HepG2 (cell line): ENCODE results near the gene RERE. TPM values are rescaled to one million over a fixed set of nuclear protein-coding genes. Genes with fewer than 3 reads are reported as not detected.
A peak's percentile ranks its signal among the peaks of the same experiment; 100 is the strongest.

Source experiments
- BRF2 ChIP-seq: sonication (generic); formaldehyde crosslinking; IDR thresholded peaks from 2 replicates; pipeline ENCODE4 v1.8.1; 2022; ENCODE audit warnings: mild to moderate bottlenecking, missing genetic modification reagents
- CEBPZ ChIP-seq: IDR thresholded peaks from 2 replicates; pipeline ENCODE4 v1.6.1; 2012; ENCODE audit warnings: low read length, improper control_type of control experiment
- GABPB1 ChIP-seq: IDR thresholded peaks from 2 replicates; pipeline ENCODE4 v1.6.1; 2016; ENCODE audit warnings: mild to moderate bottlenecking, missing genetic modification reagents, moderate library complexity, missing compliant biosample characterization
- MTERF4 ChIP-seq: sonication (generic); formaldehyde crosslinking; IDR thresholded peaks from 2 replicates; pipeline ENCODE4 v1.8.0; 2023; ENCODE audit warnings: mild to moderate bottlenecking, missing genetic modification reagents
- MYNN ChIP-seq: sonication (generic); formaldehyde crosslinking; IDR thresholded peaks from 2 replicates; pipeline ENCODE4 v1.4.0; 2020; ENCODE audit warnings: mild to moderate bottlenecking, low read depth, missing genetic modification reagents
- NCOA2 ChIP-seq: sonication (generic); formaldehyde crosslinking; IDR thresholded peaks from 2 replicates; pipeline ENCODE4 v1.8.0; 2022; ENCODE audit warnings: inconsistent platforms
- RXRA ChIP-seq: sonication (generic); formaldehyde crosslinking; IDR thresholded peaks from 2 replicates; pipeline ENCODE4 v1.5.1; 2020; ENCODE audit warnings: missing genetic modification reagents
- SOX13 ChIP-seq, 3 experiments: fragments of 450-650 bp in 1 of 3; sonication (generic) in 1 of 3; formaldehyde crosslinking in 1 of 3; IDR thresholded peaks in 2 of 3; conservative IDR thresholded peaks in 1 of 3; 2 replicates each; pipeline versions ENCODE4 v1.5.0 to v1.6.1; 2016 to 2020; ENCODE audit warnings: antibody characterized with exemption in 1 of 3, mild to moderate bottlenecking in 1 of 3, missing compliant biosample characterization in 1 of 3, missing genetic modification reagents in 1 of 3, moderate library complexity in 1 of 3
- ZFP1 ChIP-seq: IDR thresholded peaks from 2 replicates; pipeline ENCODE4 v1.6.1; 2016
- ZNF230 ChIP-seq: sonication (generic); formaldehyde crosslinking; IDR thresholded peaks from 2 replicates; pipeline ENCODE4 v1.4.0; 2020; ENCODE audit warnings: mild to moderate bottlenecking, missing genetic modification reagents
- ZNF407 ChIP-seq: sonication (generic); formaldehyde crosslinking; IDR thresholded peaks from one replicate; pipeline ENCODE4 v1.5.1; 2020; ENCODE audit warnings: mild to moderate bottlenecking, missing genetic modification reagents; ENCODE audit errors: not compliant biosample characterization
- ZNF510 ChIP-seq: sonication (generic); formaldehyde crosslinking; IDR thresholded peaks from 2 replicates; pipeline ENCODE4 v1.4.0; 2020; ENCODE audit warnings: low read depth, mild to moderate bottlenecking, missing genetic modification reagents
- ZNF543 ChIP-seq: sonication (generic); formaldehyde crosslinking; IDR thresholded peaks from 2 replicates; pipeline ENCODE4 v1.4.0; 2020; ENCODE audit warnings: mild to moderate bottlenecking, missing genetic modification reagents
- ZNF768 ChIP-seq: sonication (generic); formaldehyde crosslinking; IDR thresholded peaks from 2 replicates; pipeline ENCODE4 v1.4.0; 2020; ENCODE audit warnings: missing genetic modification reagents
- polyA plus RNA-seq, 8 experiments: library from polyadenylated mRNA; depleted of rRNA in 3 of 8; stranded (reverse) in 7 of 8; unstranded in 1 of 8; fragments of >200 nt; fragmentation: Illumina TruSeq in 4 of 8; extraction: Trizol in 4 of 8; gene quantifications; 2 replicates each; pipeline versions ENCODE4 v1.2.1 to v1.2.3, GENCODE V29; 2011 to 2016; ENCODE audit warnings: low read depth in 4 of 8, missing spikeins in 1 of 8, mixed read lengths in 1 of 8; ENCODE audit not compliant: insufficient read depth in 1 of 8
- total RNA-seq, 5 experiments: library from RNA; depleted of rRNA; stranded (reverse); fragments of >200 nt; fragmentation: Illumina TruSeq; extraction: Trizol; gene quantifications; 2 replicates each; pipeline ENCODE4 v1.2.3, GENCODE V29; 2016; ENCODE audit warnings: low read depth in 1 of 5

RERE gene
- total and polyA plus RNA-seq, 2 of the 13 experiments (the other 11 are each of a cell fraction or from before 2014, with no cell fraction given) = 18.3 to 21.9 TPM

- TF ChIP-seq CEBPZ (no peak), ZNF768 (CRISPR knock-in tag) (peak; percentile 37; the same call in 1 of the 2 replicates), ZNF543 (CRISPR knock-in tag) (peak; percentile 83; the same call in 1 of the 2 replicates), BRF2 (CRISPR knock-in tag) (no peak), GABPB1 (peak; percentile 86), SOX13 (IDR thresholded peaks at IDR 0.05) (no peak), SOX13 (CRISPR knock-in tag; conservative IDR thresholded peaks at IDR 0.05 in 1 of 2, IDR thresholded peaks at IDR 0.05 in 1 of 2) (no peak), NCOA2 (CRISPR knock-in tag) (peak; percentile 6; the same call in 1 of the 2 replicates), RXRA (CRISPR knock-in tag) (0 out of 2 replicates have a peak, but pooled peaks have one; percentile 19), ZNF230 (CRISPR knock-in tag) (no peak), MYNN (0 out of 2 replicates have a peak, but pooled peaks have one; percentile 24), ZNF510 (CRISPR knock-in tag) (no peak), ZNF407 (no peak), MTERF4 (CRISPR knock-in tag) (peak; percentile 85; the same call in 1 of the 2 replicates), ZFP1 (CRISPR knock-in tag) (no peak)
These were observed 393.5 kb downstream of the RERE start (continued) for GRCh38 chr1:8423692-8424538.
